ENCODE data around the gene CCDC148. TPM values are rescaled to one million over a fixed set of nuclear protein-coding genes. Genes with fewer than 3 reads are reported as not detected.

CCDC148 gene
- total RNA-seq, 1 donor from 2014 or later = 1.0 TPM

- Histone ChIP-seq H3K27me3 (ENCODE audit: control insufficient read depth, insufficient read depth, low read length) (no peaks in the 10 kb centered on the region), H3K36me3 (ENCODE audit: control insufficient read depth, insufficient read depth, low read length) (no peaks in the 10 kb centered on the region), H3K4me3 (ENCODE audit: low read depth, low read length) (no peak overlapping the region)
- TF ChIP-seq CTCF (IDR thresholded peaks at IDR 0.05; ENCODE audit: insufficient read depth, low read length, poor library complexity, severe bottlenecking) = no peak
- DNase-seq (ENCODE audit: low read depth) = no peak
Measured at GRCh38 chr2:158414538-158414937, 42.0 kb downstream of the CCDC148 start.

- TF ChIP-seq CTCF (IDR thresholded peaks at IDR 0.05; ENCODE audit: insufficient read depth, low read length, poor library complexity, severe bottlenecking) = no peak
- DNase-seq (ENCODE audit: low read depth) = no peak
- no peaks in the 10 kb centered on the region for H3K36me3 ChIP-seq (ENCODE audit: control insufficient read depth, insufficient read depth, low read length)
- H3K4me3 ChIP-seq (ENCODE audit: low read depth, low read length) = no peak overlapping the region
- no peaks in the 10 kb centered on the region for H3K27me3 ChIP-seq (ENCODE audit: control insufficient read depth, insufficient read depth, low read length)
Measured at GRCh38 chr2:158413581-158413980, 43.0 kb downstream of the CCDC148 start.

- no peak for TF ChIP-seq CTCF (IDR thresholded peaks at IDR 0.05; ENCODE audit: insufficient read depth, low read length, poor library complexity, severe bottlenecking)
- Histone ChIP-seq H3K27me3 (ENCODE audit: control insufficient read depth, insufficient read depth, low read length) (no peaks in the 10 kb centered on the region), H3K36me3 (ENCODE audit: control insufficient read depth, insufficient read depth, low read length) (no peaks in the 10 kb centered on the region), H3K4me3 (ENCODE audit: low read depth, low read length) (no peak overlapping the region)
- DNase-seq (ENCODE audit: low read depth) = no peak
Measured at GRCh38 chr2:158412206-158412605, 44.3 kb downstream of the CCDC148 start.

GRCh38 chr2:158411748-158412147 is 44.8 kb downstream of the CCDC148 start:
- no peak for DNase-seq (ENCODE audit: low read depth)
- Histone ChIP-seq H3K4me3 (ENCODE audit: low read depth, low read length) (no peak overlapping the region), H3K27me3 (ENCODE audit: control insufficient read depth, insufficient read depth, low read length) (no peaks in the 10 kb centered on the region), H3K36me3 (ENCODE audit: control insufficient read depth, insufficient read depth, low read length) (no peaks in the 10 kb centered on the region)
- TF ChIP-seq CTCF (IDR thresholded peaks at IDR 0.05; ENCODE audit: insufficient read depth, low read length, poor library complexity, severe bottlenecking) = no peak

- H3K4me3 ChIP-seq (ENCODE audit: low read depth, low read length) = no peak overlapping the region
Measured at GRCh38 chr2:158410132-158410531, 46.4 kb downstream of the CCDC148 start.

More at GRCh38 chr2:158410132-158410531, 46.4 kb downstream of the CCDC148 start:
- no peaks in the 10 kb centered on the region for H3K36me3 ChIP-seq (ENCODE audit: control insufficient read depth, insufficient read depth, low read length)
- no peaks in the 10 kb centered on the region for H3K27me3 ChIP-seq (ENCODE audit: control insufficient read depth, insufficient read depth, low read length)
- no peak for TF ChIP-seq CTCF (IDR thresholded peaks at IDR 0.05; ENCODE audit: insufficient read depth, low read length, poor library complexity, severe bottlenecking)
- no peak for DNase-seq (ENCODE audit: low read depth)

All from kidney epithelial cell (primary cell).